ENCODE data around the gene ABCB11.
"Not testable (repeated sequence)": the region's sequence is repeated elsewhere in the genome, so short reads cannot be mapped to it uniquely, and the experiment has no call there.

ABCB11 gene

GRCh38 chr2:169013628-169014026 lies 17.5 kb downstream of the ABCB11 start:
- TF ChIP-seq CTCF (IDR thresholded peaks at IDR 0.05; ENCODE audit: low read depth, low read length, missing control alignments), result no peak
- no peak overlapping the region for H3K4me3 ChIP-seq (replicated peaks; ENCODE audit: low read depth, low read length)
- DNase-seq (ENCODE audit: extremely low read depth, low read depth), result no peak

GRCh38 chr2:169012812-169013627 lies 18.1 kb downstream of the ABCB11 start:
- H3K4me3 ChIP-seq (replicated peaks; ENCODE audit: low read depth, low read length), result no peak overlapping the region
- no peak for TF ChIP-seq CTCF (IDR thresholded peaks at IDR 0.05; ENCODE audit: low read depth, low read length, missing control alignments)
- DNase-seq (ENCODE audit: extremely low read depth, low read depth), result no peak

GRCh38 chr2:169012191-169012792 lies 18.8 kb downstream of the ABCB11 start:
- not testable (repeated sequence) for DNase-seq (ENCODE audit: extremely low read depth, low read depth); H3K4me3 ChIP-seq (replicated peaks; ENCODE audit: low read depth, low read length)

- TF ChIP-seq CTCF (IDR thresholded peaks at IDR 0.05; ENCODE audit: low read depth, low read length, missing control alignments), result no peak
- no peak overlapping the region for H3K4me3 ChIP-seq (replicated peaks; ENCODE audit: low read depth, low read length)
- DNase-seq (ENCODE audit: extremely low read depth, low read depth), result no peak
Observed at GRCh38 chr2:169011698-169012097, 19.4 kb downstream of the ABCB11 start.

- DNase-seq (ENCODE audit: extremely low read depth, low read depth), result no peak
- no peak overlapping the region for H3K4me3 ChIP-seq (replicated peaks; ENCODE audit: low read depth, low read length)
- no peak for TF ChIP-seq CTCF (IDR thresholded peaks at IDR 0.05; ENCODE audit: low read depth, low read length, missing control alignments)
Observed at GRCh38 chr2:169010633-169011460, 20.3 kb downstream of the ABCB11 start.

GRCh38 chr2:169009865-169010579 lies 21.1 kb downstream of the ABCB11 start:
- no peak for DNase-seq (ENCODE audit: extremely low read depth, low read depth)
- no peak for TF ChIP-seq CTCF (IDR thresholded peaks at IDR 0.05; ENCODE audit: low read depth, low read length, missing control alignments)
- no peak overlapping the region for H3K4me3 ChIP-seq (replicated peaks; ENCODE audit: low read depth, low read length)

Measured in HFF-Myc (cell line).